ENCODE data around the gene KCNC3.

KCNC3 gene

GRCh38 chr19:50325310-50326100 is 3.7 kb downstream of the KCNC3 start (continued):
- TF ChIP-seq ZNF23 (tag by site-specific recombination; IDR thresholded peaks at IDR 0.05; ENCODE audit: borderline replicate concordance) (no peak), HIC1 (tag by site-specific recombination; IDR thresholded peaks at IDR 0.05) (peak; percentile 39; the same call in 1 of the 2 replicates), ZNF600 (tag by site-specific recombination; IDR thresholded peaks at IDR 0.05) (no peak), ZNF37A (tag by site-specific recombination; IDR thresholded peaks at IDR 0.05) (no peak), KLF9 (tag by site-specific recombination; IDR thresholded peaks at IDR 0.05; ENCODE audit: low read depth) (peak; percentile 28; the same call in 1 of the 2 replicates), ZNF335 (tag by site-specific recombination; conservative IDR thresholded peaks at IDR 0.05) (0 out of 2 replicates have a peak, but pooled peaks have one; percentile 26), INSM2 (tag by site-specific recombination; IDR thresholded peaks at IDR 0.05) (no peak), ZBTB7A (tag by site-specific recombination; IDR thresholded peaks at IDR 0.05; ENCODE audit: low read depth) (no peak), ZBTB44 (tag by site-specific recombination; IDR thresholded peaks at IDR 0.05) (peak; percentile 39; the same call in 1 of the 2 replicates), ZNF157 (tag by site-specific recombination; IDR thresholded peaks at IDR 0.05) (no peak), ZNF24 (tag by site-specific recombination; IDR thresholded peaks at IDR 0.05) (no peak)
- TF ChIP-seq, protein P1, sequence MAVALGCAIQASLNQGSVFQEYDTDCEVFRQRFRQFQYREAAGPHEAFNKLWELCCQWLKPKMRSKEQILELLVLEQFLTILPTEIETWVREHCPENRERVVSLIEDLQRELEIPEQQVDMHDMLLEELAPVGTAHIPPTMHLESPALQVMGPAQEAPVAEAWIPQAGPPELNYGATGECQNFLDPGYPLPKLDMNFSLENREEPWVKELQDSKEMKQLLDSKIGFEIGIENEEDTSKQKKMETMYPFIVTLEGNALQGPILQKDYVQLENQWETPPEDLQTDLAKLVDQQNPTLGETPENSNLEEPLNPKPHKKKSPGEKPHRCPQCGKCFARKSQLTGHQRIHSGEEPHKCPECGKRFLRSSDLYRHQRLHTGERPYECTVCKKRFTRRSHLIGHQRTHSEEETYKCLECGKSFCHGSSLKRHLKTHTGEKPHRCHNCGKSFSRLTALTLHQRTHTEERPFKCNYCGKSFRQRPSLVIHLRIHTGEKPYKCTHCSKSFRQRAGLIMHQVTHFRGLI (tag by site-specific recombination; IDR thresholded peaks at IDR 0.05): no peak
- TF ChIP-seq, protein P2, sequence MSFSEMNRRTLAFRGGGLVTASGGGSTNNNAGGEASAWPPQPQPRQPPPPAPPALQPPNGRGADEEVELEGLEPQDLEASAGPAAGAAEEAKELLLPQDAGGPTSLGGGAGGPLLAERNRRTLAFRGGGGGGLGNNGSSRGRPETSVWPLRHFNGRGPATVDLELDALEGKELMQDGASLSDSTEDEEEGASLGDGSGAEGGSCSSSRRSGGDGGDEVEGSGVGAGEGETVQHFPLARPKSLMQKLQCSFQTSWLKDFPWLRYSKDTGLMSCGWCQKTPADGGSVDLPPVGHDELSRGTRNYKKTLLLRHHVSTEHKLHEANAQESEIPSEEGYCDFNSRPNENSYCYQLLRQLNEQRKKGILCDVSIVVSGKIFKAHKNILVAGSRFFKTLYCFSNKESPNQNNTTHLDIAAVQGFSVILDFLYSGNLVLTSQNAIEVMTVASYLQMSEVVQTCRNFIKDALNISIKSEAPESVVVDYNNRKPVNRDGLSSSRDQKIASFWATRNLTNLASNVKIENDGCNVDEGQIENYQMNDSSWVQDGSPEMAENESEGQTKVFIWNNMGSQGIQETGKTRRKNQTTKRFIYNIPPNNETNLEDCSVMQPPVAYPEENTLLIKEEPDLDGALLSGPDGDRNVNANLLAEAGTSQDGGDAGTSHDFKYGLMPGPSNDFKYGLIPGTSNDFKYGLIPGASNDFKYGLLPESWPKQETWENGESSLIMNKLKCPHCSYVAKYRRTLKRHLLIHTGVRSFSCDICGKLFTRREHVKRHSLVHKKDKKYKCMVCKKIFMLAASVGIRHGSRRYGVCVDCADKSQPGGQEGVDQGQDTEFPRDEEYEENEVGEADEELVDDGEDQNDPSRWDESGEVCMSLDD (tag by site-specific recombination; IDR thresholded peaks at IDR 0.05): peak; percentile 42; the same call in 1 of the 2 replicates

DNA sequence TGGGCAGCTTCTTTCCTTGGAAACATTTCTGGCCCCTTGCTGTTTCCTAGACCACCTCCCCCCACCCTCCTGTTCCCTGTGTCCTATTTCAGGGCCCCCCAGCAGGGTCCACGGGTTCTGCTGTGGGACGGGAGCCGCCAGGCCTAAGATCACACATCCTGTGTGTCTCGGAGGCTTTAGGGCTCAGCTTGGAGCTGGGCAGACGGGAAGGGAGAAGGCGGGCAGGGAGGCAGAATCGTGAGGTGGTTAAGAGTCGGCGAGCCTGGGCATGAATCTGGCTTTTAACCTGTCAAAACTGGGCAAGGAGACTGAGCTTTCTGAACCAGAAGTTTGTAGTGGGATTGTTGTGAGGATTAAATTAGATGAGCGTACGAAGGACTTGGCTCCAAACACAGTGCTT is 4.8 kb downstream of the KCNC3 start:
- peaks cover 0 to 6% of the 10 kb centered on the region in 2 experiments; a peak in 1 of 3 replicates for H3K36me3 ChIP-seq (ENCODE audit: control insufficient read depth in 2 of 2, insufficient read depth in 1 of 2, low read length in 2 of 2)
- no peak overlapping the region for H3K27ac ChIP-seq (ENCODE audit: extremely low read depth, low read depth, low read length)
- POLR2A ChIA-PET: interaction anchor here (1.3 kb wide), 1 partner anchor 9 kb away, joined by 3 read pairs; no protein-coding TSS in a partner anchor
- TF ChIP-seq ZNF707 (tag by site-specific recombination; IDR thresholded peaks at IDR 0.05) (no peak), ZNF664 (tag by site-specific recombination; IDR thresholded peaks at IDR 0.05) (0 out of 2 replicates have a peak, but pooled peaks have one; percentile 24)
- H3K9me3 ChIP-seq (ENCODE audit: control insufficient read depth, insufficient read depth, low read depth, low read length): no peaks in the 10 kb centered on the region
- no peaks in the 10 kb centered on the region; the same call in 1 of the 2 replicates for H3K4me1 ChIP-seq (ENCODE audit: control insufficient read depth, insufficient read depth, low read length)
- no peak overlapping the region for H3K4me3 ChIP-seq (ENCODE audit: low read depth, low read length)
- CTCF ChIA-PET: interaction anchor here (0.6 to 0.7 kb wide), 3 partner anchors 9 to 72 kb away, joined by 3 to 4 read pairs (median 3); no protein-coding TSS in a partner anchor

Data from HEK293 (cell line).